Activated CD4-positive, CD25-positive, alpha-beta regulatory T cell (primary cell): ENCODE results near the gene CFAP46.
"Not testable (repeated sequence)": the region's sequence is repeated elsewhere in the genome, so short reads cannot be mapped to it uniquely, and the experiment has no call there.

ENCODE experiments used
- DNase-seq, 4 experiments: peaks; one replicate each; lab custom pipeline; 2025; lab: John Stamatoyannopoulos, UW

CFAP46 gene

DNA sequence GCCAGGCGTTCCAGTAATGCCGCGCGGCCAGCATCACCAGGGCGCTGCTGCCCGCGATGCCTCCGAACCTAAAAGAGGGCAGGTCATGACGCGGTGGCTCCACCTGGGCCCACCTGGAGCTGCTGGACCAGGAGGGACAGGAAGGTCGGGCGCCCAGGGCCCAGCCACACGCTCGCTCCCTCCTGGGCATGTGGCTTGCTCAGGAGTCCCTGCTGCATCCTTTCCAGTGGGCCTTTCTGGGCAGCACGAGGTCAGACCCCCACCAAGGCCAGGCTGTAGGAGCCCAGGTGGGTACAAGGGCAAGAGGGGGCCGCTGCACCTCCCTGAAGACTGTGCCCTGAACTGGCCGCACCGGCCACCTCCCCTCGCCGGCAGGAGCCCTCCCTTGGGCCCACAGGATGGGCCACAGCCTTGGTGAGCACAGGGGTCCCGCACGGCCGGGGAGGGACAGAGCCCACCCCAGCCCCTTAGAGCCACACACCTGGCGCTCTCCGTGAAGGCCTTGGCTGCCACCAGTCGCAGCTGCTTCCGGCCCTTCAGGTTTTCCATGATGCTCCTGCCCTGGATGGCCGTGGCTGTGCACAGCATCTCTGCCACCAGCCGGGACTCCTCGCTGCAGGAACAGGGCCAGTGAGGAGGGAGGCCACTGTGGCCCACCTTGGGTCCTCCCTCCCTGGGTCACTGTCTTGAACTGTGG, 43.2 kb downstream of the CFAP46 start:
- DNase-seq: no peak

DNA sequence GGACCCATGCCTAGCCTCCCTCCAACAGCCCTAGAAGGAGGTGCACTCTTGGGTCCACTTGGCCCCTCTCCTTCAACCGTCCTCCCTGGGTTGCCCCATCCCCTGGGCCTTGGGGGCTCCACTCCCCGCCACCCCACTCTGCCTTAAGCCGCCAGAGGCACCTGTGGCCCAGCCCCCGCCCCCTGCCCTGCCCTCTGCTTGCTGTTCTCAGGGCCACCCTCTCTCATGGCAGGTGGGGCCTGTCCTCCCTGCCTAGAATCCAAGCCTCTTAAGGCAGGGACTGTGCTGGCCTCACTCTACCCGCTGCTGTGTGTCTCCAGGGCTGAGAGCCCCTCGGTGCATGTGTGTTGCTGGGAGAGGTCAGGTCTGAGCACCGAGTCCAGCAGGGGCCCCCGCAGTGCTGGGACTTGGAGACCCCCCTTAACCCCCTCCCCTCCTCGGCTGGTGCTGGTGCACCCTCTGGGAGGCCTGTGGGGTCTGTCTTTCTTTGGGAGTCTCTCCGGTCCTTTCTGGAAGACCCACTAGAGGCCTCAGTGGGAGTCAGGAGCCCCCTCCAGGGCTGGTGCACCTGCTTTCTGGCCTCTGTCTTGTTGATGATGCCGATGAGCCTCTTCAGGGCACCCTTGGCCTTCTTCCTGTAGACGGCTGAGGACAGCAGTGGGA, 43.8 kb downstream of the CFAP46 start:
- DNase-seq: no peak

DNA sequence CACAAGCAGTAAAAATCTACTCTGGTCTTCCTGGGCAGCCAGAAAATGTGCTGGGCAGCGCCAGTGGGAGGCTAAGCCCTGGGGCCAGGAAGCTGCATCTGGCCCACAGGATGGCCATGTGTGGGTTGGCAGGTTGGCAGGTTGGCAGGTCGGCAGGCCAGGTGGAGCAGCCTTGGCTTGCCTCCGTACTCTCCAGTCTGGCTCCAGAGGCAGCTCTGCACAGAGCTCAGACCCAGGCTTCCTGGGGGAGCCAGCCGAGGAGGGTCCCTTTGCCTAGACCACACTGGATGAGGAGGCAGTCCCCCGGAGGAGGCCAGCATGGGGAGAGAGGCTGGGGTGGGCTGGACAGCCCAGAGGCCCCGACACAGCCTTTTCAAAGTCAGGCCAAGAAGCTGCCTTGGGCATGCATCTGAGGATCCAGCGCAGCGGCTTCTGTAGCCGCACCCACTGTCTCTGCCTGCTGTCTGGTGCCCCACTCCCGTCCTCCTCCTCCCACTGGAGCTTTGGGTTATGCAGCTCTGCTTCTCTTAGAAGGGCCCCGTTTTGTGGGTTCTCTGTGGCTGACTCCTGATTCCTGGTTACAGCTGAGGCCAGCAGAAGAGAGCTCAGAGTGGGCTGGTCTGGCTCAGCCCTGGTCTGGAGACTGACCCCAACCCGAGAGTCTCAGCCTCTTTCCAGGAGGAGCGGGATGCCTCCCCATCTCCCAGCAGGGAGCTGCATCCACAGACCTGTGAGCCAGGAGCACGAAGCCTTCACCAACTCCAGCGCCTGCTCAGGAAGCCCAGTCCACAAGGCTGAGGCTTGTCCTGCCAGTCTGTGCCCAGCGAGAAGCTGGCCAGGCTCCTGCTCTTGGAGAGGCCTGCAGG, 44.6 kb downstream of the CFAP46 start:
- DNase-seq: no peak

DNA sequence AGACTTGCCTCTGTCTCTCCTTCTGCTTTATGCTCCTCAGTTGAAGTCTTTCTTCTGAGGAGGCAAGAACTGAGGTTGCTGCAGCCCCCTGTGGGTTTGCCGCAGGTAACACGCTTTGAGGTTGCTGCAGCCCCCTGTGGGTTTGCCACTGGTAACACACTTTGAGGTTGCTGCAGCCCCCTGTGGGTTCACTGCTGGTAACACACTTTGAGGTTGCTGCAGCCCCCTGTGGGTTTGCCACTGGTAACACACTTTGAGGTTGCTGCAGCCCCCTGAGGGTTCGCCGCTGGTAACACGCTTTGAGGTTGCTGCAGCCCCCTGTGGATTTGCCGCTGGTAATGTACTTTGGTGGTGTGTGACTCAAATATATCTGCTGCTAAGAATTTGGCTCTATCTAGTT, 48.6 kb downstream of the CFAP46 start:
- not testable (repeated sequence) for DNase-seq

DNA sequence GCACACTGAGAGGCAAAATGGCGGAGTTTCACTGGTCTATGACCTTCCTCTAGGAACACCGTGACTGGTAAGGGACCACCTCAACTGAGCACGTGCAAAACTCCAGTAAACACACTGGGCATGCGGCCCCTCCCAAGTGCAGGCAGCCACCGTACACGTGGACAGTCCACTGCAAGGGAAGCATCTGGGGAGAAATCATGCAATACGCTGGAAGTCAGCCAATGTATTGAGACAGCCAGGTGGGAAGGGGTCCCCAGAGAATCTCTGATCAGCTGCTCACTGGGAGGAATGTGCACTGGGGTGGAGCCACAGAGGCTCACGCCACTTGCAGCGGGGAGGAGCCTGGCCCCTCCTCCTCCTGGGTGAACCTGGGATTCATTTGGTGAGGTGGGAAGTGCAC, 49.3 kb downstream of the CFAP46 start:
- DNase-seq: no peak

DNA sequence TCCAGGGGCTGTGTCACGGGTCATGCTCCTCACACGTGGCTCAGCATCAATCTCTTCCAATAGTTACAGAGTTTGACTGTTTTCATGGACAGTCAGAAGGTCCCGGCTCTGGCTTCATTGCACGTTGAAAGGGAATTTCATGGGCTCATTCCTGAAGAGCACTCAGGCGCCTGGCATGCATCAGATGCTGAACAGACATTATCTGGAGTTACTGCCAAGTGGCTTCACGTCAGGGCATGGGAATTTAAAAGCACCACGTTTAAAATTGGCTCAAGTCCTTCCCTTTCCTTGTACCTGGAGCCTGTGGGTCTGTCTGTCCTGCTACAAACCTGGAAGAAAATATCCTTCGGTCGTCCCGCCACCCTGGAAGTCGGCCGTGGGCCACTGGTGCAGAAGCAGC, 50.4 kb downstream of the CFAP46 start:
- DNase-seq: no peak

DNA sequence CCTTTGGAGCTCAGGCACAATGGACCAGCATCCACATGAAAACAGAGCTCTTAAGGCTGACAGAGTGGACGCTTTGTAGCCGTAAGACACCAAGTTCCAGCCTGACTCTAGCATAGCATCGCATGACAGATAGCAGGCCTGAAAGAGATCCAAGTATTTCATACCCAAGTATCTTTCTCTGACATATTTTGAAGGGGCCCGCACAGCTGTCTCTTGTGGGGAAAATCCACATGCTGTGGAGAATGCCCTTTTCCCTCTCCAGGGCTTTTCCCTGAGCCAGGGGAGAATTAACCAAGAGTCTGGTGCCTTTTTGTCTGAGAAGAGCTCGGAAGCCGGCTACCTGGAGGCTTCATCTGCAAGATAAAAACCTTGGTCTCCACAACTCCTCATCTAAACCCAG, 51.0 kb downstream of the CFAP46 start:
- no peak for DNase-seq

DNA sequence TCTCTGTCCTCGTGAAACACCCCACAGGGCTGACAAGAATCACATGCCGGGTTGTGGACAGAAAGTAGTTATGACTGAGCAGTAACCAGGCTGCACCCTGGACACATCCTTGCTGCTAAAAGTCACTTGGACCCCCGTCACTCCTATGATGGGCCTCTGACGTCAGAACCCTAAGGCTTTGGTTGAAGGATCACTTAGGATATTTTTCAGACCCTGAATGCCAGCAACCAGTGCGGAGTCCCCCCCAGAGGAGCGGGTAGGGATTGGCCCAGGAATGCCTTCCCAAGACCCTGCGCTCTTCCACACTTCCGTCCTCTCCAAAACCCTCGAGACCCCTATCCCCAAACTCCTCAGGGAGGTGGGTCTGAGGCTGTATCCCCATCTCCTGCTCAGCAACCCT, 52.1 kb downstream of the CFAP46 start:
- no peak for DNase-seq

DNA sequence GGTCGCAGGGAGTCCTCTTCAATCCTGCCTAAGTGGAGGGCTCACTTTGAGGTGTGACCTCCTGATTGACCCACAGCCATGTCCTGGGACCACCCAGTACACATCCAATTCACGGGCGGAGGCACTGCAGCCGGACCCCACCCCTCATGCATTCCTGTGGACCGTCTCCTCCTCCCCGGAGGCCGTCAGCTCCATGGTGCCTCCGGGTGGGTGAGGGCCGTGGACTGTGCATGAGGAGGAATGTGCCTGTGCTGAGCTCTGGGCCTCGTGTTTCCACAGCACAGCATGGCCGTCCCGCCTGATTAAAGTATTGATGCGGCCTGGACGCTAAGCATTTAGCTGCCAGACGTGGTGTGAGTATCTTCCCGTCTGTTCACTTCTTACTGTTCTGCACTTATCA, 52.8 kb downstream of the CFAP46 start:
- DNase-seq: no peak

DNA sequence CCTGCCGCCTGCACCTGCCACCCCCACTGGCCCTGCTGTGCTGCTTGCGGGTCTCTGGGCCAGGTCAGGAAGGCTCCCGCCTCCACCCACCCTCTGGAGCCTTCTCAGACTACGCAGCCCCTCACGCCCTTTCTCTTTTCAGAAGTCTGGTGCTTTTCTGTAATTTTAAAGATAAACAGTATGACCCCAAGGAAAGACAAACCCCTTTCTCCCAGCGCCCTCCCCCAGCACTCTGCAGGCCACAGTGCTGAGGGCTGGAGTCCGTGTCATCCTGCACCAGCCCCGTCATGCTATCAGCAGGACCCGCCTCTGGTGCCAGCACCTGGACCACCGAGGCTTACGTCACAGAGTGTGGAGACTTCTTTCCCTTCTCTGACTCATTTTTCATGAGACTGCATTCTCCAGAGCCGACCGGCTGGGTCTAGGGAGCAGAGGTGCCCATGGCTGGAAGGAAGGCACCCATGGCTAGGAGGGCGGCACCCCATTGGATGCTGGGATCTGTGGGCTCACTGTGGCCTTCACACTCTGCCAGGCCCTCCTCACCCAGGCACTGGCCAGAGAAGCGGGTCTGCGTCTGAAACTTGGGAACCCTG, 53.4 kb downstream of the CFAP46 start:
- DNase-seq: no peak

DNA sequence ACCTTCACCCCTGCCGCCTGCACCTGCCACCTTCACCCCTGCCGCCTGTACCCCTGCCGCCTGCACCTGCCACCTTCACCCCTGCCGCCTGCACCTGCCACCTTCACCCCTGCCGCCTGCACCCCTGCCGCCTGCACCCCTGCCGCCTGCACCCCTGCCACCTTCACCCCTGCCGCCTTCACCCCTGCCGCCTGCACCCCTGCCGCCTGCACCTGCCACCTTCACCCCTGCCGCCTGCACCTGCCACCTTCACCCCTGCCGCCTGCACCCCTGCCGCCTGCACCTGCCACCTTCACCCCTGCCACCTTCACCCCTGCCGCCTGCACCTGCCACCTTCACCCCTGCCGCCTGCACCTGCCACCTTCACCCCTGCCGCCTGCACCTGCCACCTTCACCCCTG, 53.9 kb downstream of the CFAP46 start:
- not testable (repeated sequence) for DNase-seq

DNA sequence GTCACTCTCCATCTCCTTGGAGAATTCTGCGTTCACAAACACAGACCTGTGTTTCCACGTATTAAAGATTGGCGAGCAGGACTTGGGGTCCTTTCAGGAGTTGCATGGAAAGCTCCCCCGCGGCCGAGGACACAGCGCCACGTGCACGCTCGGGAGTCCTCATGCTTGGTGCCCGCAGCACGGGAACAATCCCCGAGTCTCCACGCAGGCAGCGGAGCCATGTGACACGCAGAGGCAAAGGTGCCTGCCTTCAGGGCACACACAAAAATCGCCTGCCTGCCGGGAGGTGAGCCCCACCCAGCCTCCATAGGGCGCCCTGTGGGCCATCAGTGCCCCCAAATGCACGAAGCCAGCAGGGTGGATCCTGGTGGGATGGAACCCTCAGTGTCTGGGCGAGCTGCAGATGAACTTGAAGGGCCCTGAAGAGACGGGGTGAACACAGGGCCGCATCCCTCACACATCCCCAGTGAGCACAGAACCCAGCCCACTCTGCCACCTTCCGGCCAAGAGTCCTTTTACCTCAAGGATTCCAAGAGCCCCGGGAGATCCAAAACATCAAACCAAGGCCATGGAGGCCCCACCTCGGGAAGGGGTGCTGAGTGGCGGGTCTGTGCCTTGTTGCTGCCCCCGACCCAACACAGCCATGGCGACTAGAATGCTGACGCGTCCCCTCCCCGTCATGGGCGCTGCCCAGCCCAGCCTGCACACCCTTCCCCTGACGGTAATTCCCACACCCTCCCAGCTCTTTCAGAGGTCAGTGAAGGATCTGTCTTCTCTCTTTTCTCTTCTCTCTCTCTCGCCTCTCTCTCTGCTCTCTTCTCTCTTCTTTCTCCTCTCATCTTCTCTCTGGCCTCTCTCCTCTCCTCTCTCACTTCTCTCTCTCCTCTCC, 55.9 kb downstream of the CFAP46 start:
- DNase-seq: no peak

DNA sequence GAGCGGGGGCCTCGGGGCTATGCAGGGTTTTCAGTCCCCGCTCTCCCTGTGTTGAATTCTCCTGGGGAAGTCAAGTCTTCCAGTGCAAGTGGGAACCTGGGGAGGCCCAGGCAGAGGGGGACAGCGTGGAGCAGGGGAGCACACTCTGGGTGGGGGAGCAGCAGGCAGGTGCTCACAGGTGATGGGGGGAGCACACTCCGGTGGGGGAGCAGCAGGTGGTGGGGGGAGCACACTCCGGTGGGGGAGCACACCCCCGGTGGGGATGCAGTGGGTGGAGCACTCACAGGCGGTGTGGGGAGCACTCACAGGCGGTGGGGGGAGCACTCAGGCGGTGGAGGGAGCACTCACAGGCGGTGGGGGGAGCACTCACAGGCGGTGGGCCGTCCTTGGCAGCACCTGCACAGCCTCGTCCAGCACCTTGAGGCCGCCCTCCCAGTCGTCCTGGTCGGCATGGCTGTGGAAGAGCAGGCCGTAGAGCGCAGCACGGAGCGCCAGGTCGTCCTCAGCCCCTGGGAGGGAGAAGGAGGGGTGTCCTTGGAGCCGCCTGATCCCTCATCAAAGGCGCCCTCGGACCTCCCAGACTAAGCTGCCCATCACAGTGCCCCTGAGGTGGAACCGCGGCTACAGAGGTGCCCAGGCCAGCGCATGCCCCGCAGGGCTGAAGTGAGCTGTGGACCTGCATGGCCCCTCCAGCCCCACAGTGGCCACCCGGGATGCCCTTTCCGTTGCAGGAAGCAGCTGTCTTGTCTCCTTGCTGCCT, 56.7 kb downstream of the CFAP46 start:
- no peak for DNase-seq

DNA sequence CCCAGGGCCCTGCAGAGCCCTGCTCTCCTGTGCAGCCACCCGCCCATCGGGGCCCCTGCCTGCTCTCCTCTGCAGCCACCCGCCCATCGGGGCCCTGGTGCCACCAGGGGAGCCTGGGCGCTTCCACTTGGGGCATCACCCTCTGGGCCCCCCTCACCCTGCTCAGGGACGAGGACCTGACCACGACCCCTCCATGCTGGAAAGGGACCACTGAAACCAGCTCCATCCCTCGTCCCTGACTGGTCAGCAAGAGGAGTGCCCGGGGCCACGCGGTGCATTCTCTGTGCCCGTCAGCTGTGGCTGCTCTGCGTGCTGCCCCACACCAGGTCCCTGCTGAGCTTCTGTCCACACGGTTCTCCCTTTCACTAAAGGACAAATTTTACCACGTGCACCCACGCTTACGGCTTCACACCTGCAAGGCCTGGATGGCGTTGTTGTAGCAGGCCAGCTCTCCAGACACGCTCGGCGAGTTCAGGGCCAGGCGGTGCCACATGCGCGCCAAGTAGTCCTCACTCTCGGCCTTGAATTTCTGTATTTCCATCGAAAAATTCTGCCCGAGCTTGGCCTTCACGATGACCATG, 57.6 kb downstream of the CFAP46 start:
- no peak for DNase-seq

DNA sequence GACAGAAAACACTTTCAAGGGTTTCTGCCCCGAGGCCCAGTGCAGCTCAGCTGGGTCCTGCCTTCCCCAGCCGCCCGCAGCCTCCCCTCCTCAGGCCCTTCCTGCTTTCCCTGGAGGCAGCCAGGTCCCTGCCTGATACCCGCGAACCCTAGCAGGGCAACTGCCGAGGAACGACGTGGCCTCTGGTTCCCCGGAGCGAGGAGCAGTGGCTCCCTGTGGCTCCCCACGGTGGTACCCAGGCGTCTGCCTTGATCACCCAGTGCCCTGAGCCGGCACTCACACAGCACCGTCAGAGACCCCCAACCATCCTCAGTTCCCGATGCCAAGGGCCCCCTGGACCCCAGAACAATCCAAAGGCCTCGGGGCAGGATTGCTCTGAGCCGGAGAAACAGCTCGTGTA, 58.3 kb downstream of the CFAP46 start:
- DNase-seq: no peak

DNA sequence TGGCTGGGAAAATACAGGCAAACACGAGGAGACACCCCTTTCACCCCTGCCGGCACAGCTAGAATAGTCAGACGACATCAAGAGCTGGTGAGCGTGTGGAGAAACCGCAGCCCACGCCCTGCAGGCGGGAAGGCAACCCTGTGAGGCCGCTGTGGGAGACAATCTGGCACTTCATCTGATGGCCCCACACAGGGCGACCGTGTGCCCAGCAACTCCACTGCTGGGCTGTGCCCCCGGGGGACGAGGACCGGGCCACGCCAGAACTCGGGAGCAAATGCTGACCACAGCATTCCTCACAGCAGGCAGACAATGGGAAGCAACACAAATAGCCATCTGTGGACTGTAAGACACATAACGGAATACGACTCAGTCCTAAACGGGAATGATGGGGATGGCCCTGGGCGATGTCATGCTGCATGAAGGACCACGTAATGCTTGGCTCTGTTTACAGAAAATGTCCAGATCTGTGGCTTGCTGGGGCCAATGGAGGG, 58.9 kb downstream of the CFAP46 start:
- DNase-seq: no peak

DNA sequence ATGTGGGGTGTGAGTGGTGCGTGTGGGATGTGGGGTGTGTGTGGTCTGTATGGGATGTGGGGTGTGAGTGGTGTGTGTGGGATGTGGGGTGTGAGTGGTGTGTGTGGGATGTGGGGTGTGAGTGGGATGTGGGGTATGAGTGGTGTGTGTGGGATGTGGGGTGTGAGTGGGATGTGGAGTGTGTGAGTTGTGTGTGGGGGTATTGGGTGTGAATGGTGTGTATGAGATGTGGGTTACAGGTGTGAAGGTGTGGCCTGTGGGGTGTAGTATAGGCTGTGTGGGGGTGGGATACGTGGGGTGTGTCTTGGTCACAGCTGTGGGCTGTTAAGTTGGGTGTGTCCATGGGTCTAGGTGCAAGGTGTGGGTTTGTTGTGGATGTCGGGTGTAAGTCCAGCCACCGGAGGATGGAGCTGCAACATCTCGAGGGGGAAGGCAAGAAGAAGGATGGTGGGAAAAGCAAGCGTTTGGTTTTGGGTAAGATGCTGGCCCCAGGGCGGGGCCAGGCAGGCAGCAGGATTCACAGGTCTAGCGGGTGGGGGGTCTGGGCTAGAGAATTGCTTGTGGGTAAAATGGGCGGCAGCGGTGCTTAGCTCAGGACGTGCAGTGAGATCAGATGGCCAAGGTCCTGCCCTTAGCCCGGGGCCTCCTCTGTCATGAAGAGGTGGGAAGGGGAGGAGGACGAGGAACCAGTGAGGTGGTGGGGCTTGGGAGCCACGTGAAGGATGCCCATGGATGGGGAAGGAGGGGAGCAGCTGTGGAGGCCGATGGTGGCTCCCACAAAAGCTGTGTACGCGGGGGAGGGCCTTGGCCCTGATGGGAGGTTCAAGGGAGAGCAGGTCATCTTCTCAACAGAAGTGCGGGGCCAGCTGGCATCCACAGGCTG, 60.1 kb downstream of the CFAP46 start:
- DNase-seq: no peak

DNA sequence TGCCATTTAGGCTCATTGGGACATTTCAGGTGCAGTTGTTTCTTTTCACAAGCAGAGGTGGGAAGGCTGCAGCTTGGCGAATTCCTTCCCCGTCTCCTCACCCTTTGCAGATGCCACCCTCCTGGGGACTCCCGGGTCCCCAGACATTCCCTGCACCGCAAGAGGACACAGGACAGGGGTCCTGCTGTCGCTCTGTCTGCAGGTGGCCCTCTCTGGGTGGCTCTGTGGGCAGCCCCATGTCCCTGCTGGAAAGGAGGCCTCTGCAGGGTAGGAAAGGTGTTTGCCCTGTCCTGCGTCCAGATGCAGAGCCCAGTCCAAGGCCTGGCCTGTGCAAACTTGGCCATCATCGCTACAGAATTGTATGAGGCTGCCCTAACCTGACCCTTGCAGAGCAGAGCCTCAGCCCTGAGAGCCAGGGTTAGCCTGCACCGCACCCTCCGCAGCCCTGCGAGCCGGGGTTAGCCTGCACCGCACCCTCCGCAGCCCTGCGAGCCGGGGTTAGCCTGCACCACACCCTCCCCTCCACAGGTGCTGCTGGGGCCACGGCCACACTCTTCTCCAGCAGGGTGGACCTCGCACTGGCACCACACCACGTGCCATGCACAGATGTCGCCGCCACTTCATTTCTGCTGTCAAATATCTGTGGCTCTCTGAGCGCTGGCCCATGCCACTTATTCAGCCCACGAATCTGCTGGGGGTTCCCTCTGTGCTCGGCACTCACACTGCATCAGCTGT, 61.0 kb downstream of the CFAP46 start:
- DNase-seq: no peak
